OCI-LY1 (cell line): ENCODE results near the gene PPIF.

Experiments
- H2AFZ ChIP-seq: fragments of 200-600 bp; sonication (generic), shearing (Covaris generic); 2 replicates; pipeline ENCODE4 v1.6.0; 2014; ENCODE audit warnings: antibody characterized with exemption, mild to moderate bottlenecking, low read length
- H3F3A ChIP-seq: fragments of 200-600 bp; sonication (generic), shearing (Covaris generic); 2 replicates; pipeline ENCODE4 v1.6.0; 2014; ENCODE audit warnings: mild to moderate bottlenecking, antibody characterized with exemption, low read length, moderate library complexity; ENCODE audit not compliant: insufficient read depth
- H3K27ac ChIP-seq: fragments of 200-600 bp; sonication (generic); 2 replicates; pipeline ENCODE4 v1.5.1; 2014; ENCODE audit warnings: low read length, mixed run types, mild to moderate bottlenecking, low read depth; ENCODE audit not compliant: poor library complexity, severe bottlenecking
- H3K27me3 ChIP-seq: fragments of 200-600 bp; sonication (generic); 2 replicates; pipeline ENCODE4 v1.6.0; 2014; ENCODE audit warnings: antibody characterized with exemption, mild to moderate bottlenecking, low read length, moderate library complexity; ENCODE audit not compliant: insufficient read depth
- H3K36me3 ChIP-seq: fragments of 200-600 bp; sonication (generic); 2 replicates; pipeline ENCODE4 v1.6.1; 2014; ENCODE audit warnings: mild to moderate bottlenecking, antibody characterized with exemption, low read length, moderate library complexity, mixed read lengths; ENCODE audit not compliant: insufficient read depth
- H3K4me1 ChIP-seq: fragments of 200-600 bp; sonication (generic); 2 replicates; pipeline ENCODE4 v1.5.1; 2014; ENCODE audit warnings: mild to moderate bottlenecking, low read length, moderate library complexity; ENCODE audit not compliant: insufficient read depth, severe bottlenecking
- H3K4me2 ChIP-seq: fragments of 200-600 bp; sonication (generic), shearing (Covaris generic); 2 replicates; pipeline ENCODE4 v1.6.1; 2014; ENCODE audit warnings: low read length
- H3K4me3 ChIP-seq: fragments of 200-600 bp; sonication (generic); 2 replicates; pipeline ENCODE4 v1.5.1; 2014; ENCODE audit warnings: low read length, low read depth, mild to moderate bottlenecking, mixed read lengths; ENCODE audit not compliant: poor library complexity, severe bottlenecking
- H3K79me2 ChIP-seq: fragments of 200-600 bp; shearing (Covaris generic); 2 replicates; pipeline ENCODE4 v1.6.1; 2016; ENCODE audit warnings: mixed run types, low read length, mixed read lengths; ENCODE audit not compliant: insufficient read depth
- H3K9ac ChIP-seq: fragments of 200-600 bp; sonication (generic), shearing (Covaris generic); 2 replicates; pipeline ENCODE4 v1.6.1; 2014; ENCODE audit warnings: mild to moderate bottlenecking, low read length, mixed read lengths
- H3K9me2 ChIP-seq: fragments of 200-600 bp; sonication (generic), shearing (Covaris generic); 2 replicates; pipeline ENCODE4 v1.6.1; 2014; ENCODE audit warnings: low read depth, mild to moderate bottlenecking, low read length, mixed read lengths
- H3K9me3 ChIP-seq: fragments of 200-600 bp; shearing (Covaris generic); 2 replicates; pipeline ENCODE4 v1.6.1; 2014; ENCODE audit warnings: low read length, mixed read lengths
- H4K20me1 ChIP-seq: fragments of 200-600 bp; sonication (generic), shearing (Covaris generic); 2 replicates; pipeline ENCODE4 v1.6.0; 2016; ENCODE audit warnings: mild to moderate bottlenecking, low read length; ENCODE audit not compliant: insufficient read depth
- EZH2 ChIP-seq: fragments of 200-600 bp; sonication (generic), shearing (Covaris generic); IDR thresholded peaks from 2 replicates; pipeline ENCODE4 v1.8.0; 2017; ENCODE audit warnings: borderline replicate concordance, mixed run types, mild to moderate bottlenecking, antibody characterized with exemption, low read length, moderate library complexity, mixed read lengths
- TF ChIP-seq, protein P1 (sequence below): fragments of 200-600 bp; sonication (generic), shearing (Covaris generic); IDR thresholded peaks from 2 replicates; pipeline ENCODE4 v1.5.1; 2017; ENCODE audit warnings: mild to moderate bottlenecking, antibody characterized with exemption, low read length, moderate library complexity, mixed read lengths

Gene PPIF

DNA sequence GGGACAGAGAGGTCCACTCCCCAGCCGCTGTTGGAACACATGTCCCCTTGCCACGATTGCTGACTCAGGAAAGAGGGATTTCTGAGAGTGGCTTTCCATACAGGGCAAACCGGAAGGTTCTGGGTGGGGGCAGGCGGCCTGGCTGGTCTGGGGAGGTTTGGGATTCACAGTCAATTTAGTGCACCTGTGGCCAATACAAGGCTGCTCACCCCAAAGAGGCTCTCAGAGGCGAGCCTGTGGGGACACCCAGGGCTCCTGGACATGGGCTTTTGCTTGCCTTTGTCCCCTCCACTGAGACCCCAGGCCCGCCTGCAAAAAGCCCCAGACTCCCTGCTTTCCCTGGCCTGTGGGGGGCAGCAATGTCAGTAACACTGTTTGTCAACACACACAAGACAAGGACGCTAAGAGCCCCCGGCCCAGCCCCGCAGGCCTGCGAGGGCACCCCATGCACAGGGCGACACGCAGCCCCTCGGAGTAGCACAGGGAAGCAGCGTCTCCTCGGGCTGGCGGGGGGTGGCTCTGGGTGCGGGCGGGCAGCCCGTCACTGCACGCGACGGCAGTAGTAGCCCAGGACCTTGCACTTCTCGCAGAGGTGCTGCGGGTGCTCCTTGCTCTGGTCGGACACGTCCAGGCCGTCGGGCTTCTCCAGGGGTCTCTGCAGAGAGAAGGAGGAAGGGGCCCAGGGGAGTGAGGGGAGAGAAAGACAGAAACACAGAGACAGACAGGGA, 38.7 kb downstream of the PPIF start:
- no peak overlapping the region for H3K27ac ChIP-seq
- H3K36me3 ChIP-seq, result no peaks in the 10 kb centered on the region
- no peaks in the 10 kb centered on the region for H4K20me1 ChIP-seq
- no peak overlapping the region for H2AFZ ChIP-seq
- no peak overlapping the region for H3K4me3 ChIP-seq
- H3K27me3 ChIP-seq, result 0 out of 2 replicates have a peak, but pooled peaks cover 3% of the 10 kb centered on the region
- no peaks in the 10 kb centered on the region for H3F3A ChIP-seq
- H3K4me2 ChIP-seq, result no peak overlapping the region
- no peak for TF ChIP-seq EZH2
- TF ChIP-seq, protein P1, sequence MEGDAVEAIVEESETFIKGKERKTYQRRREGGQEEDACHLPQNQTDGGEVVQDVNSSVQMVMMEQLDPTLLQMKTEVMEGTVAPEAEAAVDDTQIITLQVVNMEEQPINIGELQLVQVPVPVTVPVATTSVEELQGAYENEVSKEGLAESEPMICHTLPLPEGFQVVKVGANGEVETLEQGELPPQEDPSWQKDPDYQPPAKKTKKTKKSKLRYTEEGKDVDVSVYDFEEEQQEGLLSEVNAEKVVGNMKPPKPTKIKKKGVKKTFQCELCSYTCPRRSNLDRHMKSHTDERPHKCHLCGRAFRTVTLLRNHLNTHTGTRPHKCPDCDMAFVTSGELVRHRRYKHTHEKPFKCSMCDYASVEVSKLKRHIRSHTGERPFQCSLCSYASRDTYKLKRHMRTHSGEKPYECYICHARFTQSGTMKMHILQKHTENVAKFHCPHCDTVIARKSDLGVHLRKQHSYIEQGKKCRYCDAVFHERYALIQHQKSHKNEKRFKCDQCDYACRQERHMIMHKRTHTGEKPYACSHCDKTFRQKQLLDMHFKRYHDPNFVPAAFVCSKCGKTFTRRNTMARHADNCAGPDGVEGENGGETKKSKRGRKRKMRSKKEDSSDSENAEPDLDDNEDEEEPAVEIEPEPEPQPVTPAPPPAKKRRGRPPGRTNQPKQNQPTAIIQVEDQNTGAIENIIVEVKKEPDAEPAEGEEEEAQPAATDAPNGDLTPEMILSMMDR, result peak; percentile 15; the same call in 1 of the 2 replicates
- no peaks in the 10 kb centered on the region for H3K79me2 ChIP-seq
- no peaks in the 10 kb centered on the region for H3K9me2 ChIP-seq
- H3K4me1 ChIP-seq, result no peaks in the 10 kb centered on the region
- no peaks in the 10 kb centered on the region for H3K9me3 ChIP-seq
- H3K9ac ChIP-seq, result no peak overlapping the region

GRCh38 chr10:79386637-79387465, 39.6 kb downstream of the PPIF start:
- Histone ChIP-seq H3K79me2 (no peaks in the 10 kb centered on the region), H3K27me3 (0 out of 2 replicates have a peak, but pooled peaks cover under 1% of the 10 kb centered on the region), H3F3A (no peaks in the 10 kb centered on the region), H3K9ac (no peak overlapping the region), H3K4me1 (no peaks in the 10 kb centered on the region), H3K4me3 (no peak overlapping the region), H3K4me2 (no peak overlapping the region), H3K27ac (no peak overlapping the region), H3K36me3 (no peaks in the 10 kb centered on the region), H4K20me1 (no peaks in the 10 kb centered on the region), H3K9me3 (no peaks in the 10 kb centered on the region), H2AFZ (no peak overlapping the region), H3K9me2 (no peaks in the 10 kb centered on the region)
- TF ChIP-seq, protein P1, result no peak
- no peak for TF ChIP-seq EZH2

- H3K4me3 ChIP-seq, result no peak overlapping the region
- no peaks in the 10 kb centered on the region for H3K9me3 ChIP-seq
- H3K27me3 ChIP-seq, result no peaks in the 10 kb centered on the region
- H3K9me2 ChIP-seq, result no peaks in the 10 kb centered on the region
- H3K36me3 ChIP-seq, result no peaks in the 10 kb centered on the region
- no peak overlapping the region for H2AFZ ChIP-seq
- no peaks in the 10 kb centered on the region for H3K4me1 ChIP-seq
- no peaks in the 10 kb centered on the region for H3F3A ChIP-seq
- H3K4me2 ChIP-seq, result no peak overlapping the region
- no peaks in the 10 kb centered on the region for H3K79me2 ChIP-seq
- no peak overlapping the region for H3K9ac ChIP-seq
- TF ChIP-seq, protein P1, result no peak
- no peak for TF ChIP-seq EZH2
- no peaks in the 10 kb centered on the region for H4K20me1 ChIP-seq
- H3K27ac ChIP-seq, result no peak overlapping the region
Observed at GRCh38 chr10:79387466-79387973, 40.3 kb downstream of the PPIF start.
